ENCODE results near the gene KCNN3. TPM values are rescaled to one million over a fixed set of nuclear protein-coding genes. Genes with fewer than 3 reads are reported as not detected.

Gene KCNN3
- total and polyA plus RNA-seq, 2 of the 8 experiments (the other 6 are each of a cell fraction or from before 2014, with no cell fraction given) = 2.8 to 3.7 TPM

GRCh38 chr1:154841384-154841783 lies 28.7 kb downstream of the KCNN3 start:
- no peak for FAIRE-seq
- TF ChIP-seq GTF2F1 (IDR thresholded peaks at IDR 0.05; ENCODE audit: borderline replicate concordance, low read depth, low read length) (no peak), CHD2 (IDR thresholded peaks at IDR 0.05; ENCODE audit: low read length) (no peak), CREB1 (IDR thresholded peaks at IDR 0.05) (no peak), KDM1A (IDR thresholded peaks at IDR 0.05; ENCODE audit: borderline replicate concordance, low read length) (no peak), CEBPB (IDR thresholded peaks at IDR 0.05; ENCODE audit: low read depth, low read length) (no peak), KDM4A (IDR thresholded peaks at IDR 0.05; ENCODE audit: low read depth, low read length, severe bottlenecking) (no peak), RAD21 (IDR thresholded peaks at IDR 0.05 in 1 of 2, conservative IDR thresholded peaks at IDR 0.05 in 1 of 2; ENCODE audit: low read depth in 2 of 2, low read length in 2 of 2) (no peak), CHD1 (IDR thresholded peaks at IDR 0.05; ENCODE audit: low read depth, low read length) (no peak)

More at GRCh38 chr1:154841384-154841783, 28.7 kb downstream of the KCNN3 start:
- no peak overlapping the region for H3K23ac ChIP-seq (ENCODE audit: insufficient read length)
- H3K4ac ChIP-seq (replicated peaks; ENCODE audit: insufficient read length, low read depth, low read length) = no peak overlapping the region
- H3K9ac ChIP-seq (replicated peaks in 1 of 4; ENCODE audit: extremely low read depth in 1 of 4, low read depth in 3 of 4, low read length in 3 of 4) = no peak overlapping the region
- POLR2A ChIA-PET (ENCODE audit: partially characterized antibody) = interaction anchor here (0.5 kb wide), 1 partner anchor 80 kb away, joined by 3 read pairs; no protein-coding TSS in a partner anchor
- peaks cover 0 to 16% (median 4%) of the 10 kb centered on the region in 4 experiments; a peak in 5 of 7 replicates for H3K4me1 ChIP-seq (replicated peaks in 1 of 4; ENCODE audit: control insufficient read depth in 3 of 4, insufficient read depth in 4 of 4, low read length in 3 of 4)
- no peak overlapping the region for H4K8ac ChIP-seq (ENCODE audit: extremely low read depth, insufficient read depth, low read length)
- H2BK15ac ChIP-seq (ENCODE audit: low read length) = no peak overlapping the region
- H3K9me3 ChIP-seq (ENCODE audit: insufficient read depth in 2 of 2, low read depth in 1 of 2, low read length in 1 of 2) = no peaks in the 10 kb centered on the region
- no peaks in the 10 kb centered on the region for H3K23me2 ChIP-seq (ENCODE audit: low read depth, low read length)
- H3K4me3 ChIP-seq (ENCODE audit: extremely low read depth in 1 of 4, insufficient read depth in 2 of 4, low read depth in 3 of 4, low read length in 4 of 4) = no peak overlapping the region
- H3K56ac ChIP-seq (replicated peaks; ENCODE audit: insufficient read length, low read depth, low read length) = no peak overlapping the region
- no peak overlapping the region for H2BK12ac ChIP-seq (ENCODE audit: low read depth, low read length)
- no peaks in the 10 kb centered on the region for H3K79me2 ChIP-seq (ENCODE audit: control insufficient read depth in 1 of 2, insufficient read depth in 2 of 2, low read length in 2 of 2)
- no peak overlapping the region for H2BK20ac ChIP-seq (ENCODE audit: low read length)
- H3K36me3 ChIP-seq (ENCODE audit: control insufficient read depth in 2 of 4, insufficient read depth in 4 of 4, low read length in 3 of 4) = no peaks in the 10 kb centered on the region
- peaks cover 0 to 1% of the 10 kb centered on the region in 2 experiments for H4K20me1 ChIP-seq (replicated peaks in 1 of 2; ENCODE audit: control insufficient read depth in 1 of 2, insufficient read depth in 2 of 2, low read length in 2 of 2)
- H3K79me1 ChIP-seq (ENCODE audit: low read depth, low read length) = no peaks in the 10 kb centered on the region
- H2BK120ac ChIP-seq (replicated peaks; ENCODE audit: low read depth, low read length) = no peak overlapping the region
- WGBS, 2 experiments (ENCODE audit: extremely low coverage in 1 of 2, insufficient coverage in 1 of 2, insufficient read length in 1 of 2, insufficient replicate concordance in 2 of 2, low coverage in 1 of 2, low lambda C conversion rate in 2 of 2, missing lambda C conversion rate in 1 of 2) = 92% methylated on average over 4 of the region's 4 CpGs; no CpG with 5 or more reads in 1 of the 2 experiments
- no peak overlapping the region for H2AK5ac ChIP-seq (ENCODE audit: low read depth, low read length)
- no peak overlapping the region for H2AFZ ChIP-seq (ENCODE audit: low read length)
- DNase-seq (ENCODE audit: low read depth in 1 of 2, low spot score in 2 of 2) = no peak
- H3K27ac ChIP-seq (ENCODE audit: low read depth, low read length) = no peak overlapping the region
- H2BK5ac ChIP-seq (ENCODE audit: low read depth, low read length) = no peak overlapping the region
- no peaks in the 10 kb centered on the region for H3K27me3 ChIP-seq (replicated peaks in 1 of 4; ENCODE audit: control insufficient read depth in 3 of 4, extremely low read depth in 1 of 4, insufficient read depth in 3 of 4, low read length in 3 of 4)
- CTCF ChIA-PET (ENCODE audit: partially characterized antibody) = interaction anchor here (0.6 to 6.0 kb wide), 8 partner anchors 9 to 132 kb away, joined by 3 to 31 read pairs (median 3); no protein-coding TSS in a partner anchor
- no peak overlapping the region for H3K4me2 ChIP-seq (ENCODE audit: insufficient read depth in 1 of 2, low read depth in 2 of 2, low read length in 2 of 2)
- H3K18ac ChIP-seq (ENCODE audit: extremely low read depth, low read length) = no peak overlapping the region
- no peak overlapping the region for H4K91ac ChIP-seq (replicated peaks; ENCODE audit: insufficient read length, low read length)
- no peak overlapping the region for H3K14ac ChIP-seq (ENCODE audit: insufficient read length)
- H4K5ac ChIP-seq (ENCODE audit: insufficient read length, low read depth, low read length) = no peak overlapping the region
